ENCODE data around the gene PDGFC. TPM values are rescaled to one million over a fixed set of nuclear protein-coding genes. Genes with fewer than 3 reads are reported as not detected.
A peak's percentile ranks its signal among the peaks of the same experiment; 100 is the strongest.

Gene PDGFC
- total RNA-seq, 1 experiment from 2014 or later, result 4.5 TPM

- TF ChIP-seq, protein P1, sequence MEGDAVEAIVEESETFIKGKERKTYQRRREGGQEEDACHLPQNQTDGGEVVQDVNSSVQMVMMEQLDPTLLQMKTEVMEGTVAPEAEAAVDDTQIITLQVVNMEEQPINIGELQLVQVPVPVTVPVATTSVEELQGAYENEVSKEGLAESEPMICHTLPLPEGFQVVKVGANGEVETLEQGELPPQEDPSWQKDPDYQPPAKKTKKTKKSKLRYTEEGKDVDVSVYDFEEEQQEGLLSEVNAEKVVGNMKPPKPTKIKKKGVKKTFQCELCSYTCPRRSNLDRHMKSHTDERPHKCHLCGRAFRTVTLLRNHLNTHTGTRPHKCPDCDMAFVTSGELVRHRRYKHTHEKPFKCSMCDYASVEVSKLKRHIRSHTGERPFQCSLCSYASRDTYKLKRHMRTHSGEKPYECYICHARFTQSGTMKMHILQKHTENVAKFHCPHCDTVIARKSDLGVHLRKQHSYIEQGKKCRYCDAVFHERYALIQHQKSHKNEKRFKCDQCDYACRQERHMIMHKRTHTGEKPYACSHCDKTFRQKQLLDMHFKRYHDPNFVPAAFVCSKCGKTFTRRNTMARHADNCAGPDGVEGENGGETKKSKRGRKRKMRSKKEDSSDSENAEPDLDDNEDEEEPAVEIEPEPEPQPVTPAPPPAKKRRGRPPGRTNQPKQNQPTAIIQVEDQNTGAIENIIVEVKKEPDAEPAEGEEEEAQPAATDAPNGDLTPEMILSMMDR (conservative IDR thresholded peaks at IDR 0.05), result no peak
- no peak overlapping the region for H3K9ac ChIP-seq (ENCODE audit: extremely low read depth, insufficient read length, low read length)
- no peak overlapping the region for H2BK120ac ChIP-seq (ENCODE audit: low read depth, low read length, poor library complexity, severe bottlenecking)
- no peak overlapping the region for H3K14ac ChIP-seq (ENCODE audit: insufficient read depth, low read length)
- H2BK20ac ChIP-seq (ENCODE audit: low read depth, low read length, poor library complexity, severe bottlenecking), result no peak overlapping the region
- no peaks in the 10 kb centered on the region for H3K27me3 Mint-ChIP-seq (ENCODE audit: low read depth)
- no peak overlapping the region for H2BK12ac ChIP-seq (ENCODE audit: insufficient read length, low read depth, low read length)
- H3K36me3 Mint-ChIP-seq (ENCODE audit: insufficient read depth in 1 of 3, low read depth in 3 of 3), result no peaks in the 10 kb centered on the region
- H3T11ph ChIP-seq (ENCODE audit: low read length), result no peak overlapping the region
- no peak overlapping the region for H3K23ac ChIP-seq (ENCODE audit: insufficient read length, low read depth, low read length)
- H2BK5ac ChIP-seq (ENCODE audit: insufficient read length, low read length), result no peak overlapping the region
- no peak overlapping the region for H3K27ac ChIP-seq (ENCODE audit: insufficient read length, low read depth, low read length)
- peaks cover 15 to 21% of the 10 kb centered on the region in 2 experiments for H3K4me1 Mint-ChIP-seq
- DNase-seq, result no peak
- H4K91ac ChIP-seq (ENCODE audit: insufficient read length, low read depth, low read length), result no peak overlapping the region
- no CpG with 5 or more reads among the region's 5 CpGs for WGBS (ENCODE audit: extremely low coverage, insufficient read length, low lambda C conversion rate)
- H3K4me3 Mint-ChIP-seq, result no peak overlapping the region
- no peaks in the 10 kb centered on the region for H3K9me3 ChIP-seq (ENCODE audit: control insufficient read depth, low read depth, low read length)
- H3K4me1 ChIP-seq (ENCODE audit: insufficient read depth, low read length), result no peaks in the 10 kb centered on the region
- no peaks in the 10 kb centered on the region for H3K79me1 ChIP-seq (ENCODE audit: insufficient read depth, low read depth, low read length, poor library complexity, severe bottlenecking)
- no peak overlapping the region for H2AFZ ChIP-seq (ENCODE audit: low read length)
- no peaks in the 10 kb centered on the region for H3K23me2 ChIP-seq (ENCODE audit: insufficient read length, low read depth, low read length, poor library complexity, severe bottlenecking)
- no peak overlapping the region for H3K4ac ChIP-seq (ENCODE audit: low read depth, low read length)
- H3K56ac ChIP-seq (ENCODE audit: insufficient read length, low read depth, low read length), result no peak overlapping the region
- H3K27ac Mint-ChIP-seq, result 0 out of 7 replicates have a peak overlapping the region, but pooled peaks of 1 of the 3 experiments have one; percentile 11
- H3K18ac ChIP-seq (ENCODE audit: insufficient read length, low read depth, low read length), result no peak overlapping the region
- H4K20me1 ChIP-seq (ENCODE audit: control insufficient read depth, insufficient read depth, insufficient read length), result no peaks in the 10 kb centered on the region
- H2AK5ac ChIP-seq (ENCODE audit: insufficient read length, low read length), result no peak overlapping the region
- H4K5ac ChIP-seq (ENCODE audit: insufficient read length, low read depth, low read length), result no peak overlapping the region
- H3K27me3 ChIP-seq (ENCODE audit: insufficient read depth, low read length), result no peaks in the 10 kb centered on the region
- H3K79me2 ChIP-seq (ENCODE audit: insufficient read depth, low read length), result no peaks in the 10 kb centered on the region
- no peaks in the 10 kb centered on the region for H3K9me3 Mint-ChIP-seq
- no peak overlapping the region for H2BK15ac ChIP-seq (ENCODE audit: low read depth, low read length)
- no peak overlapping the region for H4K8ac ChIP-seq (replicated peaks; ENCODE audit: insufficient read length, low read depth, low read length)
- H3K4me2 ChIP-seq (ENCODE audit: insufficient read depth, insufficient read length, low read length), result no peak overlapping the region
These were observed 24.8 kb downstream of the PDGFC start for GRCh38 chr4:156946516-156947424.
